ENCODE data around the gene ALOX15B. TPM values are rescaled to one million over a fixed set of nuclear protein-coding genes. Genes with fewer than 3 reads are reported as not detected.

The ALOX15B gene
- total and polyA plus RNA-seq, 8 donors: 0.05 to 4.7 (median 0.25) TPM; not detected in 1

GRCh38 chr17:8046306-8046928, 7.6 kb downstream of the ALOX15B start:
- H3K4me3 ChIP-seq: no peak overlapping the region
- no peaks in the 10 kb centered on the region for H3K27me3 ChIP-seq
- 83 to 92% methylated on average over 10 to 11 of the region's 11 CpGs for WGBS, 2 donors
- ATAC-seq (no peak), FAIRE-seq (no peak), DNase-seq (no peak)
- H3K4me1 ChIP-seq: no peaks in the 10 kb centered on the region
- intact Hi-C loops (cut with DNase I): no loop called here
- no peak overlapping the region for H3K27ac ChIP-seq
- H3K36me3 ChIP-seq: no peaks in the 10 kb centered on the region
- no peak for TF ChIP-seq CTCF (IDR thresholded peaks at IDR 0.05)
- no peaks in the 10 kb centered on the region for H3K9me3 ChIP-seq

GRCh38 chr17:8046929-8047768, 8.3 kb downstream of the ALOX15B start:
- H3K27me3 ChIP-seq: no peaks in the 10 kb centered on the region
- no peaks in the 10 kb centered on the region for H3K4me1 ChIP-seq
- intact Hi-C loops (cut with DNase I): no loop called here
- H3K9me3 ChIP-seq: no peaks in the 10 kb centered on the region
- no peaks in the 10 kb centered on the region for H3K36me3 ChIP-seq
- no peak for FAIRE-seq
- no peak overlapping the region for H3K4me3 ChIP-seq
- ATAC-seq: no peak
- no peak overlapping the region for H3K27ac ChIP-seq
- WGBS, 2 donors: 71 to 78% methylated on average over 24 of the region's 24 CpGs
- no peak for DNase-seq
- TF ChIP-seq CTCF (IDR thresholded peaks at IDR 0.05): no peak

GRCh38 chr17:8047769-8048110, 8.9 kb downstream of the ALOX15B start:
- no peak for FAIRE-seq
- 86% methylated on average over 4 of the region's 4 CpGs for WGBS, 2 donors
- ATAC-seq: no peak

GRCh38 chr17:8048236-8048635, 9.4 kb downstream of the ALOX15B start:
- Histone ChIP-seq H3K27me3 (no peaks in the 10 kb centered on the region), H3K27ac (no peak overlapping the region), H3K4me1 (no peaks in the 10 kb centered on the region), H3K36me3 (no peaks in the 10 kb centered on the region), H3K9me3 (no peaks in the 10 kb centered on the region), H3K4me3 (no peak overlapping the region)
- TF ChIP-seq CTCF (IDR thresholded peaks at IDR 0.05): no peak
- DNase-seq: no peak
- no peak for ATAC-seq
- WGBS, 2 donors: 85 to 89% methylated on average over 12 of the region's 12 CpGs
- FAIRE-seq: no peak
- intact Hi-C loops (cut with DNase I): no loop called here

More at GRCh38 chr17:8047769-8048110, 8.9 kb downstream of the ALOX15B start:
- Histone ChIP-seq H3K27me3 (no peaks in the 10 kb centered on the region), H3K4me1 (no peaks in the 10 kb centered on the region), H3K9me3 (no peaks in the 10 kb centered on the region), H3K4me3 (no peak overlapping the region), H3K27ac (no peak overlapping the region), H3K36me3 (no peaks in the 10 kb centered on the region)
- DNase-seq: no peak
- intact Hi-C loops (cut with DNase I): no loop called here
- no peak for TF ChIP-seq CTCF (IDR thresholded peaks at IDR 0.05)

- intact Hi-C loops (cut with DNase I): no loop called here
- H3K27me3 ChIP-seq: no peaks in the 10 kb centered on the region
- ATAC-seq: no peak
- TF ChIP-seq CTCF (IDR thresholded peaks at IDR 0.05): no peak
- H3K4me1 ChIP-seq: no peaks in the 10 kb centered on the region
- H3K27ac ChIP-seq: no peak overlapping the region
- WGBS, 2 donors: 63 to 72% methylated on average over 8 of the region's 8 CpGs
- H3K36me3 ChIP-seq: no peaks in the 10 kb centered on the region
- no peak overlapping the region for H3K4me3 ChIP-seq
- H3K9me3 ChIP-seq: no peaks in the 10 kb centered on the region
- FAIRE-seq: no peak
- no peak for DNase-seq
These were observed 9.9 kb downstream of the ALOX15B start for GRCh38 chr17:8048736-8049135.

Data from pancreas (tissue), 10 donors.